GM21526 (cell line): ENCODE measurements around the gene REEP3.
"Not testable (repeated sequence)": the region's sequence is repeated elsewhere in the genome, so short reads cannot be mapped to it uniquely, and the experiment has no call there.

Source experiments
- ATAC-seq: cut with Tn5 transposase; IDR thresholded peaks from one replicate; pipeline ENCODE4 v1.9.1; 2021; ENCODE audit warnings: moderate library complexity; ENCODE audit not compliant: unreplicated experiment, low FRiP score

Gene REEP3, protein sequence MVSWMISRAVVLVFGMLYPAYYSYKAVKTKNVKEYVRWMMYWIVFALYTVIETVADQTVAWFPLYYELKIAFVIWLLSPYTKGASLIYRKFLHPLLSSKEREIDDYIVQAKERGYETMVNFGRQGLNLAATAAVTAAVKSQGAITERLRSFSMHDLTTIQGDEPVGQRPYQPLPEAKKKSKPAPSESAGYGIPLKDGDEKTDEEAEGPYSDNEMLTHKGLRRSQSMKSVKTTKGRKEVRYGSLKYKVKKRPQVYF

DNA sequence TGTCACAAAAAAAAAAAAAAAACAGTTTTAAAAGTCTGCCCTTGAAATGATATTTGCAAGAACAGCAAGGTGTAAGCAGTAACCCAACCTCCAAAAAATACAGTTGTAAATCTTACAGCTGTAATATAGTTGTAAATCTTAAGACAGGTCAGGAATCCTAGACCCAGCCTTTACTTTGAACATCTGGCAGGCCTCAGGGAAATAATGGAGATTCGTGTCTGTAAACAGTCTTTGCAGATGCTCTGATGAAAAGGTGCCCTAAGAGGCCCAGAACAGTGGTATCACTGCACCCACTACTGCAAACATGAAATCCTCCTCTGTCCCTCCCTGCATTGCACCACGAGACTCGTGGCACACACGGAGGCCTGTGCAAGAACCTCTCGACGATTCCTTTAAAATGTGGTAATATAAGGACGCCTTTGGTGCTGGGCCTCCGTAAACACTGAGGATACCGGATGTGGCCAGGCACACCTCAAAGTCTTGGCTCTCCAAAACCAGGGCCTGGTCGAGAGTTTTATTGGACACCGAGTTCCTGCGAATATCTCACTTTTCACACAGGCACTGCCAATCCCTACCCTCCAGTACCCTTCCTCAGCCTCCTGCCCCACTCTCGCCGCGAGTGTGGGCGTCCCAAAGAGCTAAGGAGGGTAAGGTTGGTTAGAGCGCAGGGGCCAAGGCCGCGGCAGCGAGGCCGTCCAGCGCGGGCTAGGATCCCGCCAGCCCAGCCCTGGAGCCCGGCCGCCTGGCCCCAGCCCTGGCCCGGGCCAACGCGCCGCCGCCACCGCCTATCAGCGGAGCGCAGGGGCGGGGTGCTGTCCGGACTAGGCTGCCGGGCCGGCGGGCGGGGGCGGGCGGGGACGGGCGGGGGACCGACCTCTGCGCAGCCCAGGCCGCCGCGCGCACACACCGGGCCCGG, at the start of gene REEP3:
REEP3 (plus strand) TSS at position 902 of the 916 bp plus-strand sequence. CDS start 145 bp downstream, outside the sequence.
- peak; percentile 66 for ATAC-seq

DNA sequence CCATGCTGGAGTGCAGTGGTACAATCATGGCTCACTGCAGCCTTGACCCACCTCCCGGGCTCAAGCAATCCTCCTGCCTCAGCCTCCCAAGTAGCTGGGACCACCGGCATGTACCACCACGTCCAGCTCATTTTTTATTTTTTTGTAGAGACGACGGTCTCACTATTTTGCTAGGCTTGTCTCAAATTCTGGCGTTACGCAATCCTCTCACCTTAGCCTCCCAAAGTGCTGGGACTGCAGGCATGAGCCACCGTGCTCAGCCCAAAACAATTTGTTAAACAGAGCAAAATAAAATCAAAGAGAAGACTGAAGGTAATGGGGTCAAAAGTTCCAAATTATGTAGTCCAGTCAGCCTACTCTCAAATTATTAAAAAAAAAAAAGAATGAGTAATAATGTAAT, 46.7 kb upstream of the REEP3 start:
- no peak for ATAC-seq

DNA sequence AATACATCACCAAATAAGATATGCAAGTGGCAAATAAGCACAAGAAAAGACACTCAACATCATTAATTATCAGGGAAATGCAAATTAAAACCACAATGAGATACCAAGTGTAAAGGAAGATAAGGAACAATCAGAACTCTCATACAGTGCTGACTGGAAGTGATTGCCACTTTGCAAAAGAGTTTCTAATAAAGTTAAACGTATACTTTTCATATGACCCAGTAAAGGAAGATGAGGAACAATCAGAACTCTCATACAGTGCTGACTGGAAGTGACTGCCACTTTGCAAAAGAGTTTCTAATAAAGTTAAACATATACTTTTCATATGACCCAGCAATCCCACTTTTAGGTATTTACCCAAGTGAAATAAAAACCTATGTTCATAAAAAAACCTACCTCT, 43.3 kb upstream of the REEP3 start:
- no peak for ATAC-seq

DNA sequence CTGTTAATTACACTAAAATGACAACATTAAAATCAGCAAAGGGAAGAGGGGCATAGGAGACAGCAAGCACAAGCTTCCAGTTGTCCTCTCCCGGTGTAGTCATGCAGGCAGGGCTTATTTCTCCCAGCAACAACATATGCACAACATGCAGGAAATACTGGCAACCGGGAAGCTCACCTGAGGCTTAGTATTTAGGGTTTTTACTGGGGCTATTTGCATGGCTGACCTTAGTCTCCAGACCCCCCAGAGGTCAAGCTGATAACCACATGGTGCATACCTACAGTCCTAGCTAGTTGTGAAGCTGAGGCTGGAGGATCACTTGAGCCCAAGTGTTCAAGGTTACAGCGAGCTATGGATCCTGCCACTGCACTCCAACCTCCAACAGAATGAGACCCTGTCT, 42.6 kb upstream of the REEP3 start:
- no peak for ATAC-seq

DNA sequence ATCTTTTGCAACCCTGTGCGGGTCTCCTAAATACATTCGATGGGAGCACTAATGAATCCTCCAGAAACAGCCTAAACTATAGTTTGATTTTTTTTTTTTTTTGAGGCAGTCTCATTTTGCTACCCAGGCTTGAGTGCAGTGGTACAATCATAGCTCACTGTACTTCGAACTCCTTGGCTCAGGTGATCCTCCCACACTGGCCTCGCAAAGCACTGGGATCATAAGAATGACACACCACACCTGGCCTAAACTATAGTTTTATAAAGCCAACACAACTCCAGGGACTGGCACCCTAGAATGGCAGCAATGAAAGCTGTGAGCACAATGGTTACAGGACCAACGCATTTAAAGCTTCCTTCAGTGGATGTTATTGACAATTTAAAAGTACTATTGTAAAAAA, 41.0 kb upstream of the REEP3 start:
- no peak for ATAC-seq

DNA sequence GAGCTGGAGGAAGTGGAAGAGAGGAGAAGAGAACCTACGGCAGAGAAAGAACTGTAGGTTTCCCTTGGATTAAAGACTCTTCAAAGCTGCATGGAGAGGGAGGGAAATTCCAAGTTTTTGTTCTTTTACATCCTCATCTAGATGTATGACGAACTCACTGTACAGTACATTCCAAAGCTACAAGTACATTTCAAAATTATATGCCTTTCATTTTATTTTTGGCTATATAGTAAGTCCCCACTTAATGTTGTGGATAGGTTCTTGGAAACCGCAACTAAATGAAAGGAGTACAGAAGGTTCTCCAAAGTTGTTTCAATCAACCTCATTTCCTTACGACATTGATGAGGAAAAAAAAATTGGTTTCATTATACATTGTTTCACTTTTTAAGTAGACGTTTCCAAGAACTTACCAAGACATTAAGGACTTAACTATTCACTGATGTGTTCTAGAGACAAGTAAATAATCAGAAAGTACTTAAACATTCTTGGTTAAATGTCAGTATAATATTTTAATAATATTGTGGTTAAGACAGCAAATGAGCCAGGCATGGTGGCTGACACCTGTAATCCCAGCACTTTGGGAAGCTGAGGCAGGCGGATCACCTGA, 39.3 kb upstream of the REEP3 start:
- ATAC-seq: no peak

DNA sequence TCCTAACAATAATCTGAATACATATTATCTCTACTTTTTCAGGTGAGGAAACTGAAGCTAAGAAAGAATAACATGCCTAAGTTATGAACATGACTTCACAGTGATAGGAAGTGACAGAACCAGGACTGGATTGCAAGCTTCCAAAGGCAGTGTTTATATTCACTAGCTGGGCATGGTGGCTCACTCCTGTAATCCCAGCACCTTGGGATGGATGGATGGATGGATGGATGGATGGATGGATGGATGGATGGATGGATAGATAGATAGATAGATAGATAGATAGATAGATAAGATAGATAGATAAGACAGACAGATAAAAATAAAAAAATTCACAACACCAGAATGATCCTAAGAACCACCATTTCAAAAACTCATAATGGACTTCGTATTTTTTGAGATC, 37.2 kb upstream of the REEP3 start:
- no peak for ATAC-seq

DNA sequence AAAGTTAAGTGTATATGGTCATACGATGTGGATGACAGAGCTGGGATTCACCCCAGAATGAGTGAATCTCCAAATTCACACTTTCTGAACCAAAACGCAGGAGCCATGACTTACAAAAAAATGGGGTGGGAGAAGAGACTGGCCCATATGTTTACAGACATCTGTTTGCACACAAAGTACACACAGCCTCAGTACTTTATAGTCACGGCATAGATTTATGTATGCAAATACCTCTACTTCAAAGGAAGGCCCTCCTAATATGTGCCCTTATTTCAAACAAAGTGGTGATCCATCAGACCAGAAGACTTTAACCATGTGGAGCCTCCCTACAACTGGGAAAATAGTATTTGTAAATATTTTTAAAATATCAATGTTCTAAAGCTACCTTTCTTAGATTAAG, 33.2 kb upstream of the REEP3 start:
- no peak for ATAC-seq

DNA sequence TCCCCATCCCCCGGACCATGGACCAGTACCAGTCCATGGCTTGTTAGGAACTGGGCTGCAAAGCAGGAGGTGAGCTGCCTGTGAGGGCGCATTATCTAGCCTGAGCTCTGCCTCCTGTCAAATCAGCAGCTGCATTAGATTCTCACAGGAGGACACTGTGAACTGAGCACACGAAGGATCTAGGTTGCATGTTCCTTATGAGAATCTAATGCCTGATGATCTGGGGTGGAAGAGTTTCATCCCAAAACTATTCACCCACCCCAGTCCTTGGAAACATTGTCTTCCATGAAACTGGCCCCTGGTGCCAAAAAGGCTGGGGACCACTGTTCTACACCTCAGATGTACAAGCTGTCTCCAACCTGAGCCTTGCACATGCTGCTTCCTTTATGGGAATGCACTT, 31.4 kb upstream of the REEP3 start:
- no peak for ATAC-seq

DNA sequence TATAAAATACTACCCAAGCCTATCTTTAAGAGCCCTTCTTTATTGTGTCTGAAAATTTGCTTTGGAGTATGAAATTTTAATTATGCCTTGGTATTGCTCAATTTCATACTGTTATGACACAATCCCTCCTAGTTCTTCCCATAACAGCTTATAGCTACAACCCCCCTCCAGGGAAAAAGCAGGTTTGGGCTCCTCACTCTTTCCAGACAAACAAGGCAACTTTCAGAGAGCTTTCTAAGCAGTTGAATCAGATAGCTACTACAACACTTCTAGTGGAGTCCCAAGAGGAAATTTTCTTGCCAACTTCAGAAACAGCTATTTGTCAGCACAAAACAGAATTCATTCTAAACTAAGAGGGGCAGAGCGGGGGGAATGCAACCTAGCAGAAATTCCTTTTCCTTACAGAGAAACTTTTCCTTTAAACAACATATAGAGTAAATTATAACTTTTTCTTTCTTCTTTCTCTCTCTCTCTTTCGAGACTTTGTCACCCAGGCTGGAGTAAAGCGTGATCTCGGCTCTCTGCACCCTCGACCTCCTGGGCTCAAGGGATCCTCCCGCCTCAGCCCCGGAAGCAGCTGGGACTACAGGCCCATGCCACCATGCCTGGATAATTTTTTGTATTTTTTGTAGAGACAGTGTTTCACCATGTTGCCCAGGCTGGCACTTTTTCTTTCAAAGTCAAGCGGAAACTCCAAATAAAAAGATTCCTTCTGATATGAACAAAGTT, 29.4 kb upstream of the REEP3 start:
- no peak for ATAC-seq

DNA sequence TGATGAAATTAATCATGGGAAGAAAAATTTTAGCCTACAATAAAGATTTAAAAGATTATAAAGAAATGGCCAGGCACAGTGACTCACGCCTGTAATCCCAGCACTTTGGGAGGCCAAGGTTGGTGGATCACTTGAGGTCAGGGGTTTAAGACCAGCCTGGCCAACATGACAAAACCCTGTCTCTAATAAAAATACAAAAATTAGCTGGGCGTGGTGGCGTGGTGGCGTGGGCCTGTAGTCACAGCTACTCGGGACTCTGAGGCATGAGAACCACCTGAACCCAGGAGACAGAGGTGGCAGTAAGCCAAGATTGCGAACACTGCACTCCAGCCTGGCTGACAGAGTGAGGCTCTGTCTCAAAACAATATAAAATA, 28.9 kb upstream of the REEP3 start:
- ATAC-seq: not testable (repeated sequence)

DNA sequence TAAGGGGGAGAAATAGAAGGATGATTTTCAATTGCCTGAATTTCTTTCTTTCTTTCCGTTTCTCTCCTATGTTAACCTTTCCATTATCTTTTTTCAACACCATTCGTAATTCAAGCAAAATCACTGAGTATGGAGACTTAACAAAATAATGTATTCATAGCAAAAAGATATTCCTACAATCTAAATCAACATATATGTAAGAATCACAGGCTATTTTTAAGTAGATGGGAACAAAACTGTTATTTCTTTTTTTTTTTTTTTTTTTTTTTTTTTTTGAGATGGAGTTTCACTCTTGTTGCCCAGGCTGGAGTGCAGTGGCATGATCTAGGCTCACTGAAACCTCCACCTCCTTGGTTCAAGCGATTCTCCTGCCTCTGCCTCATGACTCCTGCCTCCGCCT, 28.2 kb upstream of the REEP3 start:
- ATAC-seq: no peak

DNA sequence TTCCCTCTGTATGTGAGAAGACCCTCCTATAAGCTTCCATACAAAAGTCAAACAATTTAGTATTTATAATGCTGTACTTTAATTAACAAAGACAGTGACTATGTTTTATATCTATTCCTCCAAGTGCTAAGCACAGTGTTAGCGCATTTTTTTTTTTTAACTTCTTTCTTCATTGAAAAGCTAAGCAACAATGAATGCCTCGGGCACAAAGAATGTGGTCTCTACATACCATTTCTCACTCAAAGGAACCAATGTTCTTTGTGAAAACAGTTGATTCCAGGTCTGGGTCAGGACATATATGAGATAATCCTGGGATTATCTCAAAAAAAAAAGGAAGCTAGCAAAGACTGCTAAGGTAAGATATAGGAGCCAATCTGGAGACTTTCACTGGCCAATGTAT, 26.2 kb upstream of the REEP3 start:
- ATAC-seq: no peak

DNA sequence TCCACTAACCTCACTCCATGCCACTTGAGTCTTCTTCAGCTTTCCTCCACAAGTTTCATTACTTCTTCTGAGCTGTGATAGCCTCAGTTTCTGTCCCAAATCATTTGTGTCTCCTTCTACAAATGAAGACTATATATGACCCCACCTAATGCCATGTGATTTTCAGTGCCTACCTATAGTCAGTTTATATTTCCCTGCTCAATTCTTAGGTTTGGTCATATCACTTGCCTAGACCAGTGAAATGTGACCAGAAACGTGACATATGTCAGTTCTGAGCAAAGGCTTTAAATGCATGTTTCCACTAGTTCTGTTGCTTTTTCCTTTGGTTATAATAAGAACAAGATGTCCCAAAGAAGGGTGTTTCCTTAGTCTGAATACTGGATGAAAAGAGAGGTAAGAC, 24.6 kb upstream of the REEP3 start:
- ATAC-seq: no peak

DNA sequence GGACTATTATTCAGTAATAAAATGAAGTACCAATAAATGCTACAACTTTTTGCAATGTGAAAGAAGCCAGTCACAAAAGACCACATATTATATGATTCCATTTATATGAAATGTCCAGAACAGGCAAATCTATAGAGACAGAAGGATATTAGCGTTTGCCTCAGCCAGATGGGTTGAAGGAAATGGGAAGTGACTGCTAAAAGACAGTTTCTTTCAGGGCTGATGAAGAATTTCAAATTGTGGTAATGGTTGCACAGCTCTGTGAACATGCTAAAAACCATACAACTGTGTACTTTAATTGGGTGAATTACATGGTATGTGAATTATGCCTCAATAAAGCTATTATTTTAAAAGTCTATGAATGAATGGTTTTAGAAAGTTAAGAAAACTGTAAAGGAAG, 23.9 kb upstream of the REEP3 start:
- ATAC-seq: no peak

DNA sequence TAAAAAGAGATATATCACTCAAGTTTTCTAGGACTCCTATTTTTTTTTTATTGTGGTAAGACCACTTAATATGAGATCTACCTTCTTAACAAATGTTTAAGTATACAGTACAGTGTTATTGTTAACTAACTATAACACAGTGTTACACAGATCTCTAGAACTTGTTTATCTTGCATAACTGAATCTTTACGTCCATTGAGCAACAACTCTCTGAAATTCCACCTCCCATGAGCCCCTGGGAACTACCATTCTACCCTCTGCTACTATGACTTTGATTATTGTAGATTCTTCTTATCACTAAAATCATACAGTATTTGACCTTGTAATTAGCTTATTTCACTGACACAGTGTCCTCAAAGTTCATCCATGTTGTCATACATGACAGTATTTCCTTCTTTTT, 22.5 kb upstream of the REEP3 start:
- ATAC-seq: no peak

DNA sequence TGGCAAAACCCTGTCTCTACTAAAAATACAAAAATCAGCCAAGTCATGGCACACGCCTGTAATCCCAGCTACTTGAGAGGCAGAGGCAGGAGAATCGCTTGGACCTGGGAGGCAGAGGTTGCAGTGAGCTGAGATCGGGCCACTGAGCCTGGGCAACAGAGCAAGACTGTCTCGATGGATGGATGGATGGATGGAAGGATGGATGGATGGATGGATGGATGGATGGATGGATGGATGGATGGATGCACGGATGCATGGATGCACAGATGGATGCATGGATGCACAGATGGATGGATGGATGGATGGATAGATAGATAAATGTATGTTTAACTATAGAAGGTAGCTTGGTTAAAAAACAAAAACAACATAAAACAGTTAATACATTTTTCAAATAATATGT, 20.6 kb upstream of the REEP3 start:
- ATAC-seq: not testable (repeated sequence)

DNA sequence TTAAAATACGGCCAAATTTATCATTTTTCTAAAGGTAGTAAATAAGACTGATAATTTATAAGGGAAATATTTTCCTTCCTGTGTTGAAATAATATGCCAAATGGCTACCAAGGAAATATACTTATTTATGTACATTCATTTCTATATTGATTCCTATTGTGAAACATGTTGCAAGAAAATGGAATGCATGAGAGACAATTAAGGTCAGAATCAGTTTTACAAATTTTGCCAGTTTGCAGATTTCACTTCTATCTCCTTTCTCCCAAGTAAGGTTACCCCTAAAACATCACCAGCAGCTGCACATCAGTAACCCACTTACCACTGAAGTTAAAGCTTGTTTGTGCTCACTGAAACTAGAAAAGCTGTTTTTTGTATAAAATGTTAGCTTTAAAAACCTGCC, 19.2 kb upstream of the REEP3 start:
- ATAC-seq: no peak

DNA sequence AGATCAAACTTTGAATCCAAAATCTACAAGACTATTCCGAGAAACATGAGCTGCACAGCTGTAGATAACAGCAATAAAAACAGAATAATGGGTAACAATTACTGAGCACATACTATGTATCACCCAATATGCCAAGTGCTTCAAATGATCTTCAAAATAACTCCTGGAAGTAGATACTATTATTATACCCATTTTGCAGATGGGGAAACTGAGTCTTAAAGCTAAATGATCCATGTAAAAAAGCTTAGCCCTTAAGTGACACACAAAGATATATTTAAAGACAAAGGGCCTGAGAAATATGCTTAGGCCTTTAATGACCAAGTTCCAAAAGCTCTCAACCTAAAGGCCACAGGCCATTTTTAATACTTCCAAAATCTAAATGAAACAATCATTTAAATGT, 18.4 kb upstream of the REEP3 start:
- no peak for ATAC-seq

DNA sequence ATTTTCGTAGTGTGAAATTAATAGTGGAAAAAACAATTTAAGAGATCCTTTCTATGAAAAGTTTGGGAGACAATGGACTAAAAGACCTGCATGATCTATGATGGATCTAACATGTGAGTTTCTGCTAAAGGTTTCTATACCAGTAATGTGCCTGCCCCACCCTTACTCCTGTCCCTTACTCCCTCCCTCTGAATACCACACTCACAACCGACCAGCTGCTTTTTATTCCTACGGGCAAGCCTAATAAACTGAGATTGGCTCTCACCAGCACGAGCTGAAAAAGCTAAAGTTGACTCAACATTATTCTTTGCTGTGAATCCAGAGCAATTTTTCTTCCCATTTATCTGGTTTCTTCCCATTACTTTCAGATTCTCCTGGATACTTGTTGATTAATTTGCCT, 17.8 kb upstream of the REEP3 start:
- ATAC-seq: no peak
